HG03095 (cell line): ENCODE results near the gene LRIT1.

Experiments
- ATAC-seq: cut with Tn5 transposase; IDR thresholded peaks from one replicate; pipeline ENCODE4 v1.9.1; 2021; ENCODE audit warnings: moderate library complexity; ENCODE audit not compliant: unreplicated experiment

Gene LRIT1

GRCh38 chr10:84214612-84215235 is 26.6 kb downstream of the LRIT1 start:
- peak; percentile 81 for ATAC-seq

GRCh38 chr10:84214046-84214572 is 27.2 kb downstream of the LRIT1 start:
- ATAC-seq: no peak

GRCh38 chr10:84213076-84213475 is 28.3 kb downstream of the LRIT1 start:
- no peak for ATAC-seq

GRCh38 chr10:84212014-84212413 is 29.3 kb downstream of the LRIT1 start:
- no peak for ATAC-seq

GRCh38 chr10:84211566-84211965 is 29.8 kb downstream of the LRIT1 start:
- no peak for ATAC-seq

GRCh38 chr10:84208023-84208422 is 33.3 kb downstream of the LRIT1 start:
- no peak for ATAC-seq

- ATAC-seq: no peak
Measured at GRCh38 chr10:84205853-84206525, 35.4 kb downstream of the LRIT1 start.

- peak; percentile 78 for ATAC-seq
Measured at GRCh38 chr10:84205049-84205852, 36.1 kb downstream of the LRIT1 start.

GRCh38 chr10:84204610-84205009 is 36.7 kb downstream of the LRIT1 start:
- ATAC-seq: no peak

GRCh38 chr10:84204122-84204521 is 37.2 kb downstream of the LRIT1 start:
- peak; percentile 60 for ATAC-seq

GRCh38 chr10:84202349-84202748 is 39.0 kb downstream of the LRIT1 start:
- no peak for ATAC-seq

- no peak for ATAC-seq
Measured at GRCh38 chr10:84201682-84202081, 39.7 kb downstream of the LRIT1 start.

- ATAC-seq: no peak
Measured at GRCh38 chr10:84201244-84201606, 40.1 kb downstream of the LRIT1 start.

GRCh38 chr10:84200537-84201243 is 40.7 kb downstream of the LRIT1 start:
- no peak for ATAC-seq

- ATAC-seq: no peak
Measured at GRCh38 chr10:84198206-84198915, 43.0 kb downstream of the LRIT1 start.

- no peak for ATAC-seq
Measured at GRCh38 chr10:84197643-84198042, 43.7 kb downstream of the LRIT1 start.

GRCh38 chr10:84196941-84197340 is 44.4 kb downstream of the LRIT1 start:
- no peak for ATAC-seq

- no peak for ATAC-seq
Measured at GRCh38 chr10:84196083-84196482, 45.3 kb downstream of the LRIT1 start.

- ATAC-seq: no peak
Measured at GRCh38 chr10:84195044-84195830, 46.1 kb downstream of the LRIT1 start.
